Vagina (tissue), 2 donors: Measurements from ENCODE around the gene WNT6. TPM values are rescaled to one million over a fixed set of nuclear protein-coding genes. Genes with fewer than 3 reads are reported as not detected.

ENCODE experiments used
- DNase-seq, 2 donors: peaks; one replicate each; pipeline ENCODE4 v3.0.0-alpha.2; 2017; ENCODE audit errors: extremely low spot score in 2 of 2
- H3K27ac ChIP-seq: fragments of 200-600 bp; sonication (generic); one replicate; pipeline ENCODE4 v1.5.1; 2019
- H3K27me3 ChIP-seq: fragments of 200-600 bp; sonication (generic); one replicate; pipeline ENCODE4 v1.5.1; 2019
- H3K36me3 ChIP-seq, 2 donors: fragments of 200-600 bp; sonication (generic); one replicate each; pipeline ENCODE4 v1.5.1; 2017 to 2019
- H3K4me1 ChIP-seq: fragments of 200-600 bp; sonication (generic); one replicate; pipeline ENCODE4 v1.5.1; 2019
- H3K4me3 ChIP-seq, 2 donors: fragments of 200-600 bp; sonication (generic); 1 replicate in 1 of 2; 2 replicates in 1 of 2; pipeline ENCODE4 v1.5.1; 2016 to 2019
- H3K9me3 ChIP-seq: fragments of 200-600 bp; sonication (generic); one replicate; pipeline ENCODE4 v1.5.1; 2019
- CTCF ChIP-seq, 3 experiments: fragments of 450-650 bp in 2 of 3; fragments of 200-600 bp in 1 of 3; sonication (generic) in 1 of 3; IDR thresholded peaks; one replicate each; pipeline ENCODE4 v1.5.1; 2017 to 2019; ENCODE audit warnings: antibody characterized with exemption in 3 of 3, mild to moderate bottlenecking in 2 of 3, moderate library complexity in 2 of 3
- POLR2A ChIP-seq, 2 donors: fragments of 450-650 bp; IDR thresholded peaks; one replicate each; pipeline ENCODE4 v1.6.1; 2017; ENCODE audit warnings: antibody characterized with exemption in 2 of 2, mild to moderate bottlenecking in 2 of 2, moderate library complexity in 2 of 2
- POLR2AphosphoS5 ChIP-seq, 2 donors: sonication (generic); formaldehyde crosslinking; IDR thresholded peaks; one replicate each; pipeline ENCODE4 v1.9.0; 2017; ENCODE audit warnings: antibody characterized with exemption in 2 of 2, mild to moderate bottlenecking in 2 of 2, low read depth in 1 of 2; ENCODE audit not compliant: insufficient read depth in 1 of 2
- intact Hi-C: fragments of 100-400 bp; cut with DNase I; formaldehyde crosslinking; loops from one replicate; pipeline ENCODE4 v1.15.1; 2023
- total RNA-seq: library from RNA; depleted of rRNA; stranded (reverse); fragments of >200 nt; gene quantifications from one replicate; pipeline ENCODE4 v1.2.3, GENCODE V29; 2016

WNT6 gene
- total RNA-seq, 1 donor from 2014 or later, result 2.0 TPM

- DNase-seq, result no peak
- peaks cover 0 to 36% of the 10 kb centered on the region in 2 donors for H3K36me3 ChIP-seq
- H3K9me3 ChIP-seq, result no peaks in the 10 kb centered on the region
- H3K4me3 ChIP-seq, result no peak overlapping the region
- no peak overlapping the region for H3K27ac ChIP-seq
- H3K4me1 ChIP-seq, result no peaks in the 10 kb centered on the region
- H3K27me3 ChIP-seq, result no peaks in the 10 kb centered on the region
- intact Hi-C loops, result loop anchor here (10.0 kb wide), 1 partner anchor 1398 kb away; no protein-coding TSS in a partner anchor
- TF ChIP-seq POLR2AphosphoS5 (IDR thresholded peaks at IDR 0.05; ENCODE audit: insufficient read depth in 1 of 2, low read depth in 1 of 2), result no peak
- no peak for TF ChIP-seq POLR2A (IDR thresholded peaks at IDR 0.05)
- no peak for TF ChIP-seq CTCF (IDR thresholded peaks at IDR 0.05)
Measured at GRCh38 chr2:218816561-218817011, 43.0 kb upstream of the WNT6 start.

- Histone ChIP-seq H3K4me3 (no peak overlapping the region), H3K9me3 (no peaks in the 10 kb centered on the region), H3K36me3 (peaks cover 0 to 16% of the 10 kb centered on the region in 2 donors), H3K4me1 (no peaks in the 10 kb centered on the region), H3K27me3 (no peaks in the 10 kb centered on the region), H3K27ac (no peak overlapping the region)
- DNase-seq, result no peak
- intact Hi-C loops, result loop anchor here (10.0 kb wide), 1 partner anchor 1396 kb away; no protein-coding TSS in a partner anchor
- TF ChIP-seq POLR2AphosphoS5 (IDR thresholded peaks at IDR 0.05; ENCODE audit: insufficient read depth in 1 of 2, low read depth in 1 of 2), result no peak
- no peak for TF ChIP-seq CTCF (IDR thresholded peaks at IDR 0.05)
- no peak for TF ChIP-seq POLR2A (IDR thresholded peaks at IDR 0.05)
Measured at GRCh38 chr2:218819093-218819492, 40.5 kb upstream of the WNT6 start.

GRCh38 chr2:218820746-218821369 is 38.7 kb upstream of the WNT6 start:
- H3K9me3 ChIP-seq, result no peaks in the 10 kb centered on the region
- intact Hi-C loops, result no loop called here
- no peaks in the 10 kb centered on the region for H3K27me3 ChIP-seq
- H3K4me3 ChIP-seq, result no peak overlapping the region
- peak overlapping the region; percentile 17 for H3K27ac ChIP-seq
- no peak for TF ChIP-seq POLR2A (IDR thresholded peaks at IDR 0.05)
- TF ChIP-seq CTCF (IDR thresholded peaks at IDR 0.05), result no peak
- no peak for TF ChIP-seq POLR2AphosphoS5 (IDR thresholded peaks at IDR 0.05; ENCODE audit: insufficient read depth in 1 of 2, low read depth in 1 of 2)
- DNase-seq, result no peak
- H3K4me1 ChIP-seq, result no peaks in the 10 kb centered on the region
- peaks cover 0 to 5% of the 10 kb centered on the region in 2 donors for H3K36me3 ChIP-seq

GRCh38 chr2:218821605-218822211 is 37.9 kb upstream of the WNT6 start:
- no peak for TF ChIP-seq POLR2A (IDR thresholded peaks at IDR 0.05)
- no peak for TF ChIP-seq POLR2AphosphoS5 (IDR thresholded peaks at IDR 0.05; ENCODE audit: insufficient read depth in 1 of 2, low read depth in 1 of 2)
- TF ChIP-seq CTCF (IDR thresholded peaks at IDR 0.05), result no peak
- intact Hi-C loops, result no loop called here
- Histone ChIP-seq H3K27ac (no peak overlapping the region), H3K27me3 (no peaks in the 10 kb centered on the region), H3K4me3 (no peak overlapping the region), H3K4me1 (no peaks in the 10 kb centered on the region), H3K9me3 (no peaks in the 10 kb centered on the region), H3K36me3 (no peaks in the 10 kb centered on the region)
- DNase-seq, result no peak

- no peaks in the 10 kb centered on the region for H3K9me3 ChIP-seq
- H3K36me3 ChIP-seq, result no peaks in the 10 kb centered on the region
- no peaks in the 10 kb centered on the region for H3K27me3 ChIP-seq
- H3K27ac ChIP-seq, result no peak overlapping the region
- no peak for TF ChIP-seq CTCF (IDR thresholded peaks at IDR 0.05)
- no peak for TF ChIP-seq POLR2AphosphoS5 (IDR thresholded peaks at IDR 0.05; ENCODE audit: insufficient read depth in 1 of 2, low read depth in 1 of 2)
- no peak for TF ChIP-seq POLR2A (IDR thresholded peaks at IDR 0.05)
- no peaks in the 10 kb centered on the region for H3K4me1 ChIP-seq
- no peak for DNase-seq
- intact Hi-C loops, result no loop called here
- no peak overlapping the region for H3K4me3 ChIP-seq
Measured at GRCh38 chr2:218822622-218823021, 37.0 kb upstream of the WNT6 start.
